ENCODE results near the gene CHST13.

Gene CHST13, protein sequence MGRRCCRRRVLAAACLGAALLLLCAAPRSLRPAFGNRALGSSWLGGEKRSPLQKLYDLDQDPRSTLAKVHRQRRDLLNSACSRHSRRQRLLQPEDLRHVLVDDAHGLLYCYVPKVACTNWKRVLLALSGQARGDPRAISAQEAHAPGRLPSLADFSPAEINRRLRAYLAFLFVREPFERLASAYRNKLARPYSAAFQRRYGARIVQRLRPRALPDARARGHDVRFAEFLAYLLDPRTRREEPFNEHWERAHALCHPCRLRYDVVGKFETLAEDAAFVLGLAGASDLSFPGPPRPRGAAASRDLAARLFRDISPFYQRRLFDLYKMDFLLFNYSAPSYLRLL

DNA sequence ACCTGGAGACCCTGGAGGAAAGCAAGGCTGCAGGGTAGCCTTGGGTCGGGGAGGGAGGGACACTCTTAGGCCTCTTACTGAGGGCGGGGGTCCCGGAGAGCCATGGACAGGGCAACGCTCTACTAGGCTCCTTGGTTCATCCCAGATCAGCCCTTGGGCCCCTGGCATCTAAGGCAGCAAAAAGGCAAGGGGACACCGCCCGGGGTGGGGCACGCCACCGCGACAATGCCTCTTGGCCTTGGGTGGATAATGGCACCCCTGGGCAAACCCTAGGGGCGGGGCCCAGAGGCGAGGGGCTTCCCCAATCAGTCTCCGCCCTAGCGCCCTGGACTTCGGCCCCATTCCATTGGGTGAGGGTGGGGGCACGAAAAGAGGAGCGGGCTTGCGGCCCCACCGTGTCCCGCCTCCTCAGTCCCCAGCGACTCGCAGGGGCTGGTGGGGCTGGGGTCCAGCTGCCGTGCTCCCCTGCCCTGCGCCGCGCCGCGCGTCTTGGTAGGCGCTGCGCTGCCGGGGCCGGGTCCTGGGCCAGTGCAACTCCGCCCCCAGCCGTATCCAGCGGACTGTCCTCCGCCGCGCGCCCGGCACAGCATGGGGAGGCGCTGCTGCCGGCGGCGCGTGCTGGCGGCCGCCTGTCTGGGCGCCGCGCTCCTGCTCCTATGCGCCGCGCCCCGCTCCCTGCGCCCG lies at the start of gene CHST13:
TSS of gene CHST13 (plus strand) at position 411 of the 684 bp plus-strand sequence. CDS start at position 589, 178 bp downstream.
- DNase-seq (ENCODE audit: low read depth): peak; percentile 12

DNA sequence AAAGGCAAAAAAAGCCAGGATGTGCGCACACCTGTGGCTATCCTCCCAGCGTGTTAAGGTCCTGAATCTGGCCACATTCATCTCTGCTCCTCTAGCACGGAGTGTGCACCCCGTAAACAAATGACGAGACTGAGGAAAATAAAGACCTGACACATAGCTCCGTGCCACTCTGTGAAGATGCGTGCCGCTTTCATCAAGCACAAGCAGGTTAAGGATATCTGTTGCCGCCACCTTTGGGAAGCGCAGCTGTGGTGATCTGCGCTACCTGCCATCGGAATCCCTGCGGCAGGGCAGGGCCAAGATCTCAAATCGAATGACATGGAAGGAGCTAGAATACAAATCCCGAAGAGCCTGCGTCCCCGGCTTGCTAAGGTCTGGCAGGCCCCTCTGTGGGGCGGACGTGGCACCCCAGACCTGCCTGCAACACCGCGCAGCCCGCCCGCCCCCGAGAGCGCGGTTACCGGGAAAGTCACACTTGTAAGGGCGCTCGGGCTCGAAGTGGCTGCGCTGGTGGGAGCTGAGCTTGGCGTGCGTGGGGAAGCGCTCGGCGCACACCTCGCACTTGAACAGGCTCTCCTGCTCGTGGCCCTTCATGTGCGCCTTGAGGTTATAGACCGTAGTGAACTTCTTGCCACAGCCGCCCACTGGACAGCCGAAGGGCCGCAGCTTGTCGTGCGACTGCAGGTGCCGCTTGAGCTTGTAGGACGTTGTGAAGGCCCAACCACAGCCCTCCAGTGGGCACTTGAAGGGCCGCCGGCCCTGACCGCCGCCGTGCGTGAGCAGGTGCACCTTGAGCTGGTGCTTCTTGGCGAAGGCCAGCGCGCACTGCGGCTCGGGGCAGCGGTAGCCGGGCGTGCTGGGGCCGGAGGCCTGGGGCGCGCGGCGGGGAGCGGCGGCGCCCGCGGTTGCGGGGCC lies 49.2 kb upstream of the CHST13 start:
- no peak for DNase-seq (ENCODE audit: low read depth)

DNA sequence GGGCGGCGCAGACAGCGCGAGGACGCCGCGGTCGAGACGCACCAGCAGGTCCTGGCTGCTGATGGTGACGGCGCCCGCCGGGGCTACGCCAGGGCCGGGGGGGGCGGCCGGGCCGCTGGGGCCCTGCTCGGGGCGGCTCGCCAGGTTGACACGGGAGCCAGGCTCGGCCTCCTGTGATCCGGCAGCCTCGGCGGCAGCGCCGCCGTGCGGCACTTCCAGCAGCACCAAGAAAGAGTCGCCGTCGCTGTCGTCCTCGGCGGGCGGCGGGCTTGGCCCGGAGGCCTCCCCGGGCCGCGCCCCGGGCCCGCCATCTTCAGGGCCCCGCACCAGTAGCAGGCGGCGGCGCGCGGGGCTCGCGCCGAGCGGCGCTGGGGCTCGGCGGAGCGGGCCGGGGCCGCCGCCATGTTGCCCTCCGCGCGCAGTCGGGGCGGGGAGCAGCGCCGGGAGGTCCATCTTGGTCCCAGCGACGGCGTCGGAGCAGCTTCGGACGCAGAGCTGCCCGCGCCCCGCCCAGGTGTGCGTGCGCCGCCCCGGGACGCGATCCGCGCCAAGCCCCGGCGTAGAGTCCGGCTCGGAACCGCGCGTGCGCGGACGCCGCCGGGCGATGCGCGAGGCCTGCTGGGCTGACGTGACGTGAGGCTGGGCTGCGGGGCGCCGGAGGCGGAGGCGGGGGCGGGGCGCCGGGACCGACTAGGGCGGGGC lies 48.4 kb upstream of the CHST13 start, which contains the start of gene ZXDC:
TSS of gene ZXDC (minus strand) at position 479 of the 702 bp plus-strand sequence. CDS start at position 453, 26 bp downstream.
- DNase-seq (ENCODE audit: low read depth): peak; percentile 92

DNA sequence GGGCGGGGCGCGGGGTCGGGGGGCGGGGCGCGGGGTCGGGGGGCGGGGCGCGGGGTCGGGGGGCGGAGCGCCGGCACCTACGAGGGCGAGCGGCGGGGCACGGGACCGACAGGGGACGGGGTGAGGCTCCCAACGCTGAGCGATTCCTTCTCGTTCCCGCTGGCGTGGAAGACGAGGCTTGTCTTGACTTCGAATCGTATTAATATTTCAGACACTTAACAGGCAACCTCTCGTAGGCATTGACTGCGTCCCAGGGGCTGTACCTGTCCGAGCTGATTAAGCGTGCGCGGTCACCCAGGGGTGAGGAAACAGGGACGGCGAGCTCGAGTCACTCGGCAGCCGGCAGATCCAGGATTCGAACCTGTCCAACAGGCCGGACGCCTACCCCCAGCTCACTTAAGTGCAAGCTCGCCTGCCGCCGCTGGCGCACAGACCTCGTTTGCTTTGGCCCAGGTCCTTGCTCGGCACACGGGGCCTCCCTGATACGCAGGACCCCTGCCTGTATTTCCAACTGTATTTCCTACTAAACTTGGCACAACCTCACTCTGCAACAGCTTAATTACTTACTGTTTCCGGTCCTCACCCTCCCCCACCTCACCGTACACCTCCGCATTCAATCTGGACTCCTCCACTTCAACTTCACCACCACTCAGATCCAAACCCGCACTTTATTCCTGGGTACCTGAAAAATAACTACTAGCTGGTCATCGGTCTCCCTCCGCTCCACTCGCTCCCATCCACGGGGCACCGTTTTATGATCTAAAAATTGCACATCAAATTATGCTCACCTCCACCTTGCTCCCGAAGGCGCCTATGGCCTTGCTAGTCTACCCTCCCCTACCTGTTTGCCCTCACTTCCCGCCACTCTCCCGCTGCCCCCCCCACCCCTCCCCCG lies 47.5 kb upstream of the CHST13 start:
- DNase-seq (ENCODE audit: low read depth): no peak

DNA sequence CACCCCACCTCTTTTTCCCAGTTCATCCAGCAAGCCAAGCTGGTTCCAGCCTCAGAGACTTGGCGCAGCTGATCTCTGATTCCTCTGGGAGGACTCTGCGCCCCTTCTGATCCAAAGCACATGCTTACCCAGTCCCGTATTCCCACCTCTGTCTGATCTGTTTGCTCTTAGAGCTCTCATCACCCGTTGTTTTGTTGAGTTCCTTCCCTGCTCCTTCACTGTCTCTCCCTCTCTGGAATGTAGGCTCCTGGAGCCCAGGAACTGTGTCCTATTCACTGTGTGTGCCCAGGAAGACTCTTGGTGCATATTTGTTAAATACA lies 46.9 kb upstream of the CHST13 start:
- no peak for DNase-seq (ENCODE audit: low read depth)

DNA sequence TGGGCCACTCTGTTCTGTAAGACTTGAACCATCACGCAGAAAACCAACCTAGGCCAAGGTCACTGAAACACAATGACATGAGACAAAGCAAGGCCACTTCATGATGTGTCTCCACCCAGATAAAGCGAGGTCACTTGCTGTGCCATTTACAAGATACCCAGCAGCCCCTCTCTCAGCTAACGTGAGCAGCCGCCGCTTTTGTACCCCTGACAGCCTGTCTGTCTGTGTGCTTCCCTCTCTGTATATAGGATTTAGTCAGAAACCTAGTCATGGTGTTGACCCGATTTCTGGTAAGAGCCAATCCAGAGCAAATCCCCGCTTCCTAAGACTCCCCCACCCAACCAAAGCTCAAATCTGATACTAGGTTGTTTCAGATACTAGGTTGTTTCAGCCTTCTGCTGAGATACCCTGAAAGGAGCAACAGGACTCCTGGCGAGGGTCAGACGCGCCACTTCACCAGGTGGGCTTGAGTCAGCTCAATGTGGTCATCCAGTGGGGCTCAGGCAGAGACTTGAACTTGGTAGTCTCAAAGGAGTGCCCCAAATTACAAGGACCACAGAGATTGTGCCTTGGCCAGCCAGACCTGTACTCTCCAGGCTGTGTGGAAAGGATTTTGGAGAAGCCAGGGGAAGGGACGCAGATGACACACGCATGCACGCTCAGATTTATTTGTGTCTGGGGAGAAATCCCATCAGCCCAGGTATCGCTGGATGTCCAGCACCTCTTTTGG lies 45.2 kb upstream of the CHST13 start:
- DNase-seq (ENCODE audit: low read depth): no peak

DNA sequence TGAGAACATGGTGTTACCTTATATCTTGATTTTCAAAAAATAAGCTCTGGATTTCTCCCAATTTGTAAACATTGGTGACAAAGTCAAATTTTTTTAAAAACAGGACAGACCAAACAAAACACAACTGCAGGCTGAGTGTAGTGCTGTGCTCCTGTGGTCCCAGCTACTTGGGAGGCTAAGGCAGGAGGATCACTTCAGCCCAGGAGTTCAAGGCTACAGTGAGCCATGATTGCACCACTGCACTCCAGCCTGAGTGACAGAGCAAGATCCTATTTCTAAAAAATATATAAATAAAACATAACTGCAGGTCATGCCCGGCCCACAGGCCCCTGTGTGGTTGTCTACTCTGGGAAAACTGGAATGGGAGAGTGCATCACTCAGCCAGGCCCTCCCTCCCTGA lies 44.3 kb upstream of the CHST13 start:
- no peak for DNase-seq (ENCODE audit: low read depth)

DNA sequence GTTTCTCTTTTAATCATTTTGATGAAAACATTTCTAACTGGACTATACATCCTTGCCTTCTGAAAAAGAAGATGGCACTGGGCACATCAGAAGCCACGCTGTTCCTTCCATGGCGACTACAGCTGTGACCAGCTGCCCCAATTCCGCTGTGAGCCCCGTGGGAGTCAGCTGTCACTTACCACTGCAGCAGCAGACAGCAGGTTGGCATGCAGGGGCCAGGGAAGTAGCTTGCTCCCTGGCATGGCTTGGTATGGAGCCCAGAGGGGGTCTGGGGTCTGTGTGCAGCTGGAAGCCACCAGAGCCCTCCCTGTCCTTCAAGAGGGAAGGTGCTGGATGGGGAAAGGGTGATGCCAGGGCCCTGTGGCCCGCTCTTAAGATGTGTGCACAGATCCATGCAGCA lies 43.7 kb upstream of the CHST13 start:
- no peak for DNase-seq (ENCODE audit: low read depth)

DNA sequence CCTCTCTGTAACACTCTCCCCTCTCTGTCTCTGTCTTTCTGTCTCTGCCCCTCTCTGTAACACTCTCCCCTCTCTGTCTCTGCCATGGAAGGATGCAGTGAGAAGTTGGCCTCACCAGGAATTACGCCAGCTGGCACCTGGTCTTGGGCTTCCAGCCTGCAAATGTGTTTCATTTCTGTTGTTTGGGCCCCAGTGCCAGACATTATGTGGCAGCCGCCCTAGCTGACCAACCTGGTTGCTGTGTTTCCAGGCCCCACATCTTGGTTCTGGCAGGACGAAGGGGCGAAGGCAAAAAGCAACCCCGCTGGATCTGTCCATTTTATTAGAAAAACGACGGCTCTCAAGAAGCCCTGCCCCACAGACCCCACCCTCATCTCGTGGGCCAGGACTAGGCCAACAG lies 43.1 kb upstream of the CHST13 start:
- no peak for DNase-seq (ENCODE audit: low read depth)

DNA sequence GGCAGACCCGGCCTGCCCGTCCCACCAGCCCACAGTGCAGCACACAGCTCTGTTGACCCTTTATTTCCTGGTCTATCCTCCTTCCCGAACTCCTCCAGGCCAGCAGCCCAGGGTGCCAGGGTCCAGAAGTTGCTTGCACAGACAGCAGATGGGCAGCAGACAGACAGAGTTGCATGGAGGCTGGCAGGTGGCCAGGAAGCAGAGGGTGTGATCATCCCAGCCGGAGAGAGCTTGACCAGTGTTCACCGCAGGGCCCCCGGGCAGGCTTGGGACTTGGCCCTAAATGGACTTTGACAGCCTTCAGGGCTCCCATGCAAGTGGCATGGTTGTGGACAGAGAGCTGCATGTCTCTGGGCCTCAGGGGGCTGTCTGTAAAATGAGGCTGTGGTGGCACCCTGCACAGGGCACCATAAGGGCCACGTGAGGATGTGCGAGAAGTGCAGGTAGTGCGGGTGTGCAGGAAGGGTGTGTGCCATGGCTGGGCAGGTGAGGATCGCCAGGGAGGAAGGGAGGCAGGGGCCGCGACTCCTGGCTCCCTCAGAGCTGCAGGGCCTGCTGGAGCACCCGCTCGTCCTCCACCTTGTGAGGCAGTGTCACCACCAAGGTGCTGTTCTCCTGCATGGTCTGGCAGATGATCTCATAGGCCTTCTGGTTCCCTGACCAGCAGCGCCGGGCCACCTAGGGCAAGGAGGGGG lies 42.0 kb upstream of the CHST13 start:
- no peak for DNase-seq (ENCODE audit: low read depth)

DNA sequence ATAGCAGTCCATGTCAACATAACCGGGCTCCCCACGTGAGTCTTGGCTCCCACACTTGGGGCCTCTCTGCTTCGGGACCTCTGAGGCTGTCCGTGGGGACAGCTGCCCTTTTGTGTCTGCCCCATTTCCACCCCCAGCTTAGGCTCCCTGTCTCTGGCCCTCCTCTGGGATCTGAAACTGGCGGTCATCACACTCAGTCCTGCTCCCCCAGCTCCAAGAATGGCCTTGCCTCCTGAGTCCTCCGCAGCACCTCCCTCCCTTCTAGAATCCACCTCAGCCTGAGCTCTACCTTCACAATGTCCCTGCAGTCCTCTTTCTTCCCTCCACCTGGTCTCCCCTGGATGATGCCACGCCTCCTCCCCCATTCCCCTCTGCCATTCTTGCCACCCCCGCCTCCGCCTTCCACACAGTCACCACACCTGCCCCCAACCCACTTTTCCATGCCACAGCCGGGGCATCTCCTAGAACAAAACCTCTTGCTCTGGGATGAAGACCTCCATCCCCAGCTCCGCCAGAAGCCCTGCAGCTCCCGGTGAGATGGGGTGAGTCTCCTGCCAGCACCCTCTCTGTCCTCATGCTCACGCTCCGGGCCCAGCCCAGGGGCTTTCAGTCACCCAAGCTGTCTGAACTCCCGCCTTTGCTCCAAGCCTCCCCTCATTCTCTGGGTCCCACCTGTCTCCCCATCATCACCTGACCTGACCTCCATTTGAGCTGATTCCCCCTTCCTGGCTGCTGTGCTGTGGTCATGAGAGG lies 41.3 kb upstream of the CHST13 start:
- DNase-seq (ENCODE audit: low read depth): no peak

DNA sequence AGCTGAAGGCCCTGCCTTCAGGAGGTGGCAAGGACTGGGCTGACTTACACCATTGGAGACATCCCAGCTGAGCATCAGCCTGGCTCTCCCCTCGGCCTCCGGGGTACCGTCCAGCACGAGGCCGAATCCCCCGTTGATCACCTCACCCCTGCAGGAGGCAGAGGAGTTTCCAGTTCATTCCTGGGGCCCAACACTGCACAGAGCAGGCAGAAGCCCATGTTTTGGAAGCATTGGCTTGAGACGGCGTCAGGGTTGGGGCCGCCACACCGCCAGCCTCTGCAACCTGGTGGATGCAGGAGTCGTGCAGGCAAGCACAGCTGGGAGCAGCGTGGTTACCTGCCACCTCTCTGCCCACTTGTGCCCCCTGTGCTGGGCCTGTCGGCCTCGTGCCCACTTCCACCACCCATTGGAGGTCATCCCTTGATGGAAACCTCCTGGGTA lies 40.6 kb upstream of the CHST13 start:
- no peak for DNase-seq (ENCODE audit: low read depth)

DNA sequence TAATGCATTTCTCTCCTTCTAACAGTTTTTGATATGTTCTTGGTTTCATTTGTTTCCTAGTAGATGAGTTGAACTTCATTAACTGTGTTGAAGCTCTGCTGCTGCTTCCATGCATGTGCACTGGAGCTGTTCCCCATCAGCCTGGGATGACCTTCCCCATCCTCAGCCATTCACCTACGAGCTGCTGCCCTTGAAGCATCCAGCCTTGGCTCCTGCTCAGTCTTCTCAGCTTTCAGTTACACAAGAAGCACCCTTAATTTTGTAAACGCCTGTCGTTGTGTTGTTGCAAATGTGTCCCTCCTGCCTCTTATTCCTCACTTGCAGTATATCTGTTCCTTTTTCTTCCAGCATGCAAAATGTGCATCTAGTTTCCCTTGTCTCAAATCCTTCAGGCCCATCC lies 39.8 kb upstream of the CHST13 start:
- no peak for DNase-seq (ENCODE audit: low read depth)

DNA sequence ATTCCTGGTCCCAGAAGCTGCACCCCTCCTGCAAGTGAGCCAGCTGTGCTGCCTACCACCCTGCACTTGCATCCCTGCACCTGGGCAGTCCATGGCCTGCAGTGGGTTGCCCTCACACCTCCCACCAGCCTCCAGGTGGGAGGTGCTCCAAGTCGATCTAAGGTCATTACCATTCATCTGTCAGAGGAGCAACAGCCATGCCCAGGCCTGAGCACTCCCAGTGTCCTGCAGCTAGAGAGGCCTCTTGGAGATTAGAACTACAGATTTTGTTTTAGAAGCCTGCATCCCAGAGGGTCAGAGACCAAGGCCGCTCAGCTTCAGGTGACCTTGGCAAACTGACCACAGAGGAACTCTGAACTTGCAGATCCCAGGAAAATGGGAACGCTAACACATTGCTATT lies 39.3 kb upstream of the CHST13 start:
- no peak for DNase-seq (ENCODE audit: low read depth)

DNA sequence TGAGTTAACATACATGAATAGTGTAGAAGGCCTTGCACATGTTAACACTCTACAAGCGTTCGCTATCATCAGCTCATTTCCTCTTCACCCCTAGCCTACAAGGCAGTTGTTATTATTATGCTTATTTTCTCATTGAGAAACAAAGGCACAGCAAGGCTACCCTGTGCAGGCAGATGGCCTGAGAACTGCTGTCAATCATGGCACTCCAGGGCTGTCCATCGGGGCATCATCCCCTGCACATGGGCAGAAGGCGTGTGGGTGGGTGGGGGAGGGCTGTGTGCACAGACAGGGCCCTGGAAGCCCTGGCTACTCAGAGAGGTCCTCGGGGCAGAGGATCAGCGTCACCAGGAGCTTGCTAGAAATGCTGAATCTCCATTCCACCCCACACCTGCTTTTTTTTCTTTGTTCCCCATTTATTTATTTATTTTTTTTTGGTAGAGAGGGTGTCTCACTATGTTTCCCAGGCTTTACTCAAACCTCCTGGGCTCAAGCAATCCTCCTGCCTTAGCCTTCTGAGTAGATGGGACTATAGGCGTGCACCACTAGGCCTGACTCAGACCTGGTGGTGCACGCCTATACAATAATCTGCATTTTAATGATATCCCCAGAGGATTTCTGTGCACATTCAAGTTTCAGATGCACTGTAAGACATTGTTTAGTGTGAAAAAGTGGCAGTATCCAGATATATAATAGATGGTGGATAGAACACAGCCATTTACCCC lies 38.6 kb upstream of the CHST13 start:
- no peak for DNase-seq (ENCODE audit: low read depth)

DNA sequence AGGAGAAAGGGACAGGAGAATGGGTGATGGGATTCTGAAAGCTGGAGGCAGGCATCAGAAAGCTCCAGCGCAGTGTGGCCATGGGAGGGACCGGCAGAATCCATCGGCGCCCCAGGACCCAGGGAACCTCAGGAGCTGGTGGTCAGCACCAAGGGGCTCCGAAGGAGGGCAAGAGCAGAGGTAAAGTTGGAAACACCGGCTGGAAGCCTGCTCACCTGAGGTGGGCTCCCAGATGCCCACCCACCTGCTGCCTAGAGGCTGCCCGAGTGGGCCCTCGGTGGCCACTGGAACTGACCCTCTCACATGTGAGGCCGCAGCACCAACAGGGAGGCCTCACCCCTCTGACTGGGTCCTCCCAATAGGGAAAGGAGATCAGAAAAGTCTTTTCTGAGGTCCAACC lies 38.0 kb upstream of the CHST13 start:
- no peak for DNase-seq (ENCODE audit: low read depth)

DNA sequence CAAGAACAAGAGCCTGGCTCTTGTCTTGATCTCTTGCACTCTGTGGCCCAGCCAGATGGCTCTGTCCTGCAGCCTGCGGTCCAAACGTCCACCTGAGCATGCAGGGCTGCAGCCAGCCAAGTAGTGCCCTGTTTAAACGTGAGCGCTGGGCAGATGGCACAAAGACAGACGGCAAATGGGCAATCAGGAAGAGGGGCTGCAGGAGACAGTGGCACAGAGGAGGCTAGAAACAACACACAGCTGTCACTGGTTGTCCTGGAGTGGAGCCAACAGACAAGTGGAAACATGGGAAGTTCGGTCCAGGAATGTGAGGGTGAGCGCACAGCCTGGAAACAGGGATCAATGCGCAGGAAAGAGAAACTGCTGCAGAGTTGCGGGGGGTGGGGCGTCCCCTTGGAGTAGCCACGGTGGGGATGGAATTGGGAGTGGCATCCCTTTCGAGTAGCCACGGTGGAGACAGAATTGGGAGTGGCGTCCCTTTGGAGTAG lies 37.6 kb upstream of the CHST13 start:
- DNase-seq (ENCODE audit: low read depth): no peak

DNA sequence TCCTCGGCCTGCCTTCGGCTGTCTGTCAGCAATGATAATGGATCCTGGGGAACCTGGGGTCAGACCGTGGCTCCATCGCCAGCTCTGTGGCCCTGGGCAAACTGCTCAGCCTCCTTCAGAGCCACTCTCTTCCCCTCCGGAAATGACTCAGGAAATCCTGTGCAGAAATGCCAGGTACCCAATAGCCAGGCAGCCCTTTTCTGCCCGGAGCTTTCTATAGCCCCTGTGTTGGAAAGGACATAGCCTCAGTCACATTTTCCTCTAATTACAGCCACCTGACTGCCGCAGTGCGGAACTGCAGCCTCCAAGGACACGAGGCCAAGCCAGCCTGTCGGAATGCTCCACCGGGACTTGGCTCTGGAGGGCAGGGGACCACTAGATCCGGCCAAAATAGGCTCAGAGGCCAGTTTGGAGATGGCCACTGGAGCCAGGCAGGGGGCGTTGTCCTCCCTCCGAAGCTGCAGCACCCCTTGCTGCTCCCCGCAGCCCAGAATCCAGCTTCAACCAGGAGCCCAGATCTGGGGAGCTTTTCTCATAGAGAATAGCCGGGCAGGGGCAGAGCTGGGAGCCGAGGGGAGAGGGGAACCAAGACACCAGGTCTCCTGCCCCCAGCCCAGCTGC lies 36.7 kb upstream of the CHST13 start:
- DNase-seq (ENCODE audit: low read depth): no peak

All from GM04504 (cell line).